NCI-H1694 (cell line): ENCODE results near the gene HNRNPLL.

ENCODE experiments used
- DNase-seq: peaks from one replicate; lab custom pipeline; 2025; lab: John Stamatoyannopoulos, UW

The HNRNPLL gene

GRCh38 chr2:38527338-38528007 is 75.3 kb downstream of the HNRNPLL start:
- no peak for DNase-seq

GRCh38 chr2:38526195-38526594 is 76.5 kb downstream of the HNRNPLL start:
- no peak for DNase-seq

- no peak for DNase-seq
These were observed 78.1 kb downstream of the HNRNPLL start for GRCh38 chr2:38524580-38524979.

GRCh38 chr2:38523728-38524437 is 78.8 kb downstream of the HNRNPLL start:
- DNase-seq: no peak

- no peak for DNase-seq
These were observed 79.9 kb downstream of the HNRNPLL start for GRCh38 chr2:38522754-38523349.

- no peak for DNase-seq
These were observed 80.9 kb downstream of the HNRNPLL start for GRCh38 chr2:38521835-38522234.

- no peak for DNase-seq
These were observed 85.4 kb downstream of the HNRNPLL start for GRCh38 chr2:38517284-38517683.

GRCh38 chr2:38516526-38516925 is 86.2 kb downstream of the HNRNPLL start:
- no peak for DNase-seq

GRCh38 chr2:38516122-38516521 is 86.6 kb downstream of the HNRNPLL start:
- DNase-seq: no peak

- DNase-seq: no peak
These were observed 87.3 kb downstream of the HNRNPLL start for GRCh38 chr2:38515155-38516074.

- no peak for DNase-seq
These were observed 88.0 kb downstream of the HNRNPLL start for GRCh38 chr2:38514603-38515154.

- no peak for DNase-seq
These were observed 90.5 kb downstream of the HNRNPLL start for GRCh38 chr2:38512211-38512610.
